Measurements from ENCODE around the gene SFXN5.

- TF ChIP-seq REST (IDR thresholded peaks at IDR 0.05; ENCODE audit: insufficient read depth in 1 of 2, low read depth in 2 of 2, low read length in 2 of 2) = no peak
- no peak for TF ChIP-seq POLR2AphosphoS5 (IDR thresholded peaks at IDR 0.05; ENCODE audit: low read depth, low read length)
- no peak for TF ChIP-seq TAF1 (IDR thresholded peaks at IDR 0.05; ENCODE audit: borderline replicate concordance, insufficient read depth, low read length)
These were observed 4.2 kb upstream of the SFXN5 start for GRCh38 chr2:73075477-73076373.

Data from PFSK-1 (cell line).